PC-9 (cell line): ENCODE results near the gene CCDC181. TPM values are rescaled to one million over a fixed set of nuclear protein-coding genes. Genes with fewer than 3 reads are reported as not detected.
"Not testable (repeated sequence)": the region's sequence is repeated elsewhere in the genome, so short reads cannot be mapped to it uniquely, and the experiment has no call there.

Experiments
- BruUV-seq: library from RNA; stranded (reverse); fragments of 400-500 nt; replicated peaks from 2 replicates; lab custom pipeline; 2021; lab: Mats Ljungman, UMichigan
- CTCF ChIA-PET: fragments of 300-600 bp; sonication (Branson Sonifier 250); formaldehyde crosslinking; loops from one replicate; lab custom pipeline; 2022; ENCODE audit warnings: antibody characterized with exemption; lab: Charles Lee
- POLR2A ChIA-PET: fragments of 300-600 bp; sonication (Branson Sonifier 250); formaldehyde crosslinking; loops from one replicate; lab custom pipeline; 2022; ENCODE audit warnings: antibody characterized with exemption; ENCODE audit not compliant: unreplicated experiment; lab: Charles Lee
- DNase-seq, 2 experiments: peaks; one replicate each; pipeline versions ENCODE4 v3.0.0 to v3.0.0-alpha.2; 2015 to 2022; ENCODE audit warnings: mixed read lengths in 1 of 2
- H2AFZ ChIP-seq: fragments of 200-600 bp; sonication (generic); 2 replicates; pipeline ENCODE4 v1.8.1; 2017; ENCODE audit warnings: antibody characterized with exemption
- H3F3A ChIP-seq: fragments of 200-600 bp; sonication (generic); 2 replicates; pipeline ENCODE4 v1.8.1; 2017; ENCODE audit warnings: antibody characterized with exemption, mild to moderate bottlenecking, low read depth; ENCODE audit not compliant: insufficient read depth
- H3K27ac ChIP-seq: fragments of 200-600 bp; sonication (generic); 2 replicates; pipeline ENCODE4 v1.6.1; 2016; ENCODE audit warnings: mixed run types
- H3K27me3 ChIP-seq: fragments of 200-600 bp; sonication (generic); 2 replicates; pipeline ENCODE4 v1.6.1; 2016; ENCODE audit warnings: low read depth, mixed run types; ENCODE audit not compliant: insufficient read depth
- H3K36me3 ChIP-seq: fragments of 200-600 bp; sonication (generic); 2 replicates; pipeline ENCODE4 v1.6.1; 2016; ENCODE audit warnings: low read depth, mixed run types
- H3K4me1 ChIP-seq: fragments of 200-600 bp; sonication (generic); replicated peaks from 2 replicates; pipeline ENCODE4 v1.6.1; 2016; ENCODE audit warnings: mixed run types; ENCODE audit not compliant: insufficient read depth
- H3K4me2 ChIP-seq: fragments of 200-600 bp; sonication (generic); 2 replicates; pipeline ENCODE4 v1.6.1; 2017; ENCODE audit warnings: mixed run types
- H3K4me3 ChIP-seq: fragments of 200-600 bp; sonication (generic); 2 replicates; pipeline ENCODE4 v1.6.1; 2016; ENCODE audit warnings: mixed run types
- H3K79me2 ChIP-seq: fragments of 200-600 bp; sonication (generic); 2 replicates; pipeline ENCODE4 v1.6.1; 2017; ENCODE audit warnings: low read depth, mixed run types
- H3K9me2 ChIP-seq: fragments of 200-600 bp; sonication (generic); 2 replicates; pipeline ENCODE4 v1.8.1; 2017; ENCODE audit warnings: mild to moderate bottlenecking; ENCODE audit not compliant: insufficient read depth
- H3K9me3 ChIP-seq: fragments of 200-600 bp; sonication (generic); 2 replicates; pipeline ENCODE4 v1.8.1; 2016; ENCODE audit warnings: low read depth; ENCODE audit not compliant: insufficient read depth
- H4K20me1 ChIP-seq: fragments of 200-600 bp; sonication (generic); 2 replicates; pipeline ENCODE4 v1.8.1; 2017; ENCODE audit not compliant: insufficient read depth
- CTCF ChIP-seq: fragments of 200-600 bp; sonication (generic); conservative IDR thresholded peaks from 2 replicates; pipeline ENCODE4 v1.6.1; 2017; ENCODE audit warnings: mixed run types, antibody characterized with exemption, mild to moderate bottlenecking, moderate library complexity
- EZH2 ChIP-seq: fragments of 200-600 bp; sonication (generic); IDR thresholded peaks from 2 replicates; pipeline ENCODE4 v1.8.0; 2017; ENCODE audit warnings: antibody characterized with exemption, low read depth
- intact Hi-C: fragments of 100-400 bp; cut with micrococcal nuclease; formaldehyde crosslinking; loops from one replicate; pipeline ENCODE4 v1.10.0; 2022; ENCODE audit not compliant: unreplicated experiment
- total RNA-seq: library from RNA; stranded (reverse); gene quantifications from 2 replicates; pipeline ENCODE4 v1.2.3, GENCODE V29; 2021

CCDC181 gene
- total RNA-seq, 1 experiment from 2014 or later, result 0.37 TPM

GRCh38 chr1:169414952-169415351 is 12.3 kb downstream of the CCDC181 start:
- DNase-seq, result no peak
- no peaks in the 10 kb centered on the region for H3F3A ChIP-seq
- no peaks in the 10 kb centered on the region for H3K4me1 ChIP-seq
- H3K27me3 ChIP-seq, result no peaks in the 10 kb centered on the region
- no peak overlapping the region for H3K4me2 ChIP-seq
- H3K27ac ChIP-seq, result no peak overlapping the region
- H3K9me3 ChIP-seq, result no peaks in the 10 kb centered on the region
- H2AFZ ChIP-seq, result no peak overlapping the region
- POLR2A ChIA-PET, result no interaction called here
- H3K4me3 ChIP-seq, result no peak overlapping the region
- H3K9me2 ChIP-seq, result no peaks in the 10 kb centered on the region; the same call in 1 of the 2 replicates
- intact Hi-C loops, result no loop called here
- no peak for TF ChIP-seq CTCF
- TF ChIP-seq EZH2, result no peak
- no peaks in the 10 kb centered on the region for H3K36me3 ChIP-seq
- CTCF ChIA-PET, result no interaction called here
- no peaks in the 10 kb centered on the region for H4K20me1 ChIP-seq
- no peaks in the 10 kb centered on the region for H3K79me2 ChIP-seq
- no TSS peak for BruUV-seq

GRCh38 chr1:169408340-169408739 is 18.9 kb downstream of the CCDC181 start:
- CTCF ChIA-PET, H3K27me3 ChIP-seq, H4K20me1 ChIP-seq, intact Hi-C loops, H3K4me2 ChIP-seq, DNase-seq, POLR2A ChIA-PET, H2AFZ ChIP-seq, H3K4me1 ChIP-seq, H3K9me2 ChIP-seq, H3K79me2 ChIP-seq, H3K9me3 ChIP-seq, H3K36me3 ChIP-seq, H3K4me3 ChIP-seq, BruUV-seq, H3K27ac ChIP-seq, H3F3A ChIP-seq: not testable (repeated sequence)

- H3K4me3 ChIP-seq, H4K20me1 ChIP-seq, BruUV-seq, H3K4me1 ChIP-seq, H3K79me2 ChIP-seq, H3K4me2 ChIP-seq, H3K9me2 ChIP-seq, H2AFZ ChIP-seq, CTCF ChIA-PET, POLR2A ChIA-PET, H3F3A ChIP-seq, H3K27ac ChIP-seq, H3K9me3 ChIP-seq, DNase-seq, intact Hi-C loops, H3K27me3 ChIP-seq, H3K36me3 ChIP-seq: not testable (repeated sequence)
Observed at GRCh38 chr1:169402578-169402977, 24.7 kb downstream of the CCDC181 start.

GRCh38 chr1:169395955-169396354 is 31.3 kb downstream of the CCDC181 start:
- Histone ChIP-seq H3K9me2 (no peaks in the 10 kb centered on the region), H2AFZ (no peak overlapping the region), H4K20me1 (no peaks in the 10 kb centered on the region), H3K9me3 (peaks cover 5% of the 10 kb centered on the region; the same call in 1 of the 2 replicates), H3K4me2 (no peak overlapping the region), H3K4me3 (no peak overlapping the region), H3K4me1 (no peaks in the 10 kb centered on the region), H3K27me3 (no peaks in the 10 kb centered on the region), H3K79me2 (no peaks in the 10 kb centered on the region), H3K27ac (no peak overlapping the region), H3F3A (no peaks in the 10 kb centered on the region), H3K36me3 (no peaks in the 10 kb centered on the region)
- intact Hi-C loops, result no loop called here
- TF ChIP-seq CTCF, result no peak
- no peak for TF ChIP-seq EZH2
- ChIA-PET CTCF (no interaction called here), POLR2A (no interaction called here)
- no TSS peak for BruUV-seq
- DNase-seq, result no peak
